Measurements from ENCODE around the gene PLXDC2.

PLXDC2 gene

DNA sequence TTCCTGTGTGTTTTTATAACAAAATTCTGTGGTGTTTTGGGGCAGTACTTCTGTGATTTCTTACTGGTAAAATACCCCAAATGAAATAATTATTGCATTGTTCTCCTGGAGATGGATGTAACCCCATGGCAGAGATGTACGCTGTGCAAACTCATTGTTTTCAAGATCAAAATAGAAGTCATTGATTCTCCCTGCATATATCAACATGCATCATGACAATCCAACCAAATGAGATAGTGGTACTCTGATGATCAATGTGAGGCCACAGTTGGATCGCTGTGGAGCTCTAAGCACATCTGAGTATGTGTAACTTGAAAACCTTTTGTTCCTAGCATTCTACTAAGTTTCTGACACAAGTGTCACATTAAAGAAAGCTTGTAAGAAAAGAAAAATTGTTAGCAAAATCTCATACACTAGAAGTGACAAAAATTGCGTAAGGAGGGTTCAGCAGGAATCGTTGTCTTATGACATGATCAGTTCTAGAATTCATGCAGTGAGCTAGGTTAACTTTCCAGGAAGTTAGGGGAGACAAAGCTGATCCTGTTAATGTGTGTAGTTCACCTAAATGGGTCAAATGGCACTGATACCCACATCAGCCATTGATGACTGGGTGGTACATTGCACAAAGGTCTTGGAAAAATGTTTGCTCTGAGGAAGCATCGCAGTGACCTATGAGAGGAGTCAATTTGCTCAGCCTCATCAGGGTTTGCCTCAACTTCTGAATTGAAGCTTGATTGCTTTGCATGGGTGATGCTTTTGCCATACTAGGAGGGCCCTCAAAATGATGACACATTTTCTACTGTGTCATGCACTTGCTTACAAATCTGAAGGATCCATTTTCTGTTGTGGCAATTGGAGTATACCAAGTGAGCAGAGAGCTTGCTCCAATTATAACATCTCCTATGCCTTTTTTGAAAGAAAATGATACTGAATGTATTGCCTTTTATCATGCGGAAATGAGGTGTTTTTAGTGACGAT, 145.1 kb downstream of the PLXDC2 start:
- DNase-seq (ENCODE audit: low spot score): no peak
- in situ Hi-C loops (cut with MboI; ENCODE audit: low pct_unique_long_range_greater_than_20kb, low sequenced_read_pairs, unreplicated experiment): no loop called here
- TF ChIP-seq, protein P1, sequence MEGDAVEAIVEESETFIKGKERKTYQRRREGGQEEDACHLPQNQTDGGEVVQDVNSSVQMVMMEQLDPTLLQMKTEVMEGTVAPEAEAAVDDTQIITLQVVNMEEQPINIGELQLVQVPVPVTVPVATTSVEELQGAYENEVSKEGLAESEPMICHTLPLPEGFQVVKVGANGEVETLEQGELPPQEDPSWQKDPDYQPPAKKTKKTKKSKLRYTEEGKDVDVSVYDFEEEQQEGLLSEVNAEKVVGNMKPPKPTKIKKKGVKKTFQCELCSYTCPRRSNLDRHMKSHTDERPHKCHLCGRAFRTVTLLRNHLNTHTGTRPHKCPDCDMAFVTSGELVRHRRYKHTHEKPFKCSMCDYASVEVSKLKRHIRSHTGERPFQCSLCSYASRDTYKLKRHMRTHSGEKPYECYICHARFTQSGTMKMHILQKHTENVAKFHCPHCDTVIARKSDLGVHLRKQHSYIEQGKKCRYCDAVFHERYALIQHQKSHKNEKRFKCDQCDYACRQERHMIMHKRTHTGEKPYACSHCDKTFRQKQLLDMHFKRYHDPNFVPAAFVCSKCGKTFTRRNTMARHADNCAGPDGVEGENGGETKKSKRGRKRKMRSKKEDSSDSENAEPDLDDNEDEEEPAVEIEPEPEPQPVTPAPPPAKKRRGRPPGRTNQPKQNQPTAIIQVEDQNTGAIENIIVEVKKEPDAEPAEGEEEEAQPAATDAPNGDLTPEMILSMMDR (IDR thresholded peaks at IDR 0.05; ENCODE audit: extremely low read depth, insufficient read depth, missing control alignments): no peak

DNA sequence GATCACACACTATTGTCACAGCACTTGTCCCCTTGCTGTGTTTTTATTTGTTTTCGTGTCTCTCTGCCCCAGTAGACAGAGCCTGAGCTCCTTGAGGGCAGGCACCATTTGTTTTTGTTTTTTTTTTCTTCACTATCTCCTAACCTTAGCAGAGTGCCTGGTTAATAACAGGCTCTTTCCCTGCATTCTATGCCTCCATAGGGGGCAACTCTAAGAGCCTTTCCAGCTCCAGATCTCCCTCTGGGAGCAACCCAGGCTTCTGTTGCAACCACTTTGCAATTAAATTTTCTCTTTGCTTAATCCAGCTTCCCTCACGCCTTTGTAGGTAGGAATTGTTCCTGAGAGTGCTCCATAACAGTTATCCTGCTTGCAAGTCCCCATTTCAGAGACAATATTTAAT, 148.4 kb downstream of the PLXDC2 start:
- in situ Hi-C loops (cut with MboI; ENCODE audit: low pct_unique_long_range_greater_than_20kb, low sequenced_read_pairs, unreplicated experiment): no loop called here
- no peak for DNase-seq (ENCODE audit: low spot score)
- TF ChIP-seq, protein P1 (IDR thresholded peaks at IDR 0.05; ENCODE audit: extremely low read depth, insufficient read depth, missing control alignments): no peak

DNA sequence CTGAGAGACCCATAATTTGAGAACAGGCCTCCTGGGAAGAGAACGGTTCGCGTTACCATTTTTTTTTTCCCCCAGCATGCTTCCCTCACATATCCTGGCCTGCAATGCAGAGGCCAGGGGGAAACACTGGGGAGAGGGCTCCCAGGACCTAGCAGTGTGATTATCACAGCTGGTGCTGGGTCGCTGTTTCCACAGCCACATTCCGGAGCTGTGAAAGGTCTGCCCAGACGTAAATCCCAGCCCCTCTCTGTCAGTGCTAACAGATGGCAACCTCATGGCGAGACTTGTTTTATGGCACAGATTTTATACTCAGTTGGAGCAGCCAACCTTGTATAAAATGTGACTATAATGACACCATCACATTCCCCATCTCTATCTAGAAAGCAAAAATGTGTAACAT, 150.5 kb downstream of the PLXDC2 start:
- no peak for DNase-seq (ENCODE audit: low spot score)
- TF ChIP-seq, protein P1 (IDR thresholded peaks at IDR 0.05; ENCODE audit: extremely low read depth, insufficient read depth, missing control alignments): no peak
- in situ Hi-C loops (cut with MboI; ENCODE audit: low pct_unique_long_range_greater_than_20kb, low sequenced_read_pairs, unreplicated experiment): no loop called here

DNA sequence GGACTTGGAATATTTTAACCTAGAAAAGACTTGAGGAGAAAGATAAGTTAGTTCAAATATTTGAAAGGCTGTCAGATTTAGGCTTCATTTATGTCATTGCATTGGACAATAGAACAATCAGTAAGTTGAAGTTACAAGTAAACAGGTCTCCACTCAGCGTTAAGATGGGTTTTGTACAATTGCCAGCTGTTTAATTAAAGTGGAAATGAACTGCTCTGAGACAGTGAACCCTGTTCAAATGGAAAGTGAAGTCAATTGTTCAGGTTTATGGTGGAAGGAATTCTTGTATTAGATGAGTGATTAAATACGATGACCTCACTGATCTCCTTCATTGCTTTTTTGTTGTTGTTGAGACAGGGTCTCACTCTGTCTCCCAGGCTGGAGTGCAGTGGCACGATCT, 151.7 kb downstream of the PLXDC2 start:
- TF ChIP-seq, protein P1 (IDR thresholded peaks at IDR 0.05; ENCODE audit: extremely low read depth, insufficient read depth, missing control alignments): no peak
- in situ Hi-C loops (cut with MboI; ENCODE audit: low pct_unique_long_range_greater_than_20kb, low sequenced_read_pairs, unreplicated experiment): no loop called here
- DNase-seq (ENCODE audit: low spot score): no peak

DNA sequence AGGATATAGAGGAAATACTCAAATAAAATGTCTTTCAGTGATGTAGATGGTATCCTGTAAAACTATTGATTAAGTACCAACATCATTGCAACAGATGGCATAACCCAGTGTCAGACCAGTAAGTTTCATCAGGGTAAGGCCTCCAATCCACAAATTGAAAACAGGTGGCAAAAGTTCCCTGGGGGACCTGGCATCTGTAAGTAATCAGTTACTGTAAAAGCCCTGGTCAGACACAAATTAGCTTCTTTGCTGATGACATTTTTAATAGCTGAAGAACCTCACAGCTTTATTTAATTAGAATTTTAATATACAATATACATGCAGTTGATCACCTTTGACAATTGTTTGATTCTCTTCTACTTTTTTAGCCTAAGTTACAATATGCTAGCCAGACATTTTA, 152.5 kb downstream of the PLXDC2 start:
- TF ChIP-seq, protein P1 (IDR thresholded peaks at IDR 0.05; ENCODE audit: extremely low read depth, insufficient read depth, missing control alignments): no peak
- in situ Hi-C loops (cut with MboI; ENCODE audit: low pct_unique_long_range_greater_than_20kb, low sequenced_read_pairs, unreplicated experiment): no loop called here
- DNase-seq (ENCODE audit: low spot score): no peak

DNA sequence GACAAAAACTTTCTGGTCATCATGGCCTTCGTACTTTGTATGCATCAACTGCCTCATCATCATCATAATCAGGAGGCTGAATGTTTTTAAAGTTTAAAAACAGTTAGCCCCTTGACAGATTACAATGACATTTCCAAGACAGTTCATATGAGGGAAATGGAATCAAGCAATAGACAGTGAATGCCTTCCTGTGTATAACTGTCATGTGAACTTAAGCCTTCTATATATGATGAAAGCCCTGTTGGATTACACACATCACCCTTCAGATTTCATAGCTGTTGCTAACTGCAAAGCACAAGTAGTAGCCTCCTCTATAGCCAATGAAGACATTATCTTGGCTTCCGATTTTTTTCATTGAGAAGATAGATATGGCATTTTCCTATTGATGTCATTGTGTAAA, 154.0 kb downstream of the PLXDC2 start:
- TF ChIP-seq, protein P1 (IDR thresholded peaks at IDR 0.05; ENCODE audit: extremely low read depth, insufficient read depth, missing control alignments): no peak
- DNase-seq (ENCODE audit: low spot score): no peak
- in situ Hi-C loops (cut with MboI; ENCODE audit: low pct_unique_long_range_greater_than_20kb, low sequenced_read_pairs, unreplicated experiment): no loop called here
